Uterus (tissue), 4 donors: ENCODE data around the gene CIAO2B. TPM values are rescaled to one million over a fixed set of nuclear protein-coding genes. Genes with fewer than 3 reads are reported as not detected.
"Not testable (repeated sequence)": the region's sequence is repeated elsewhere in the genome, so short reads cannot be mapped to it uniquely, and the experiment has no call there.

Experiments used
- DNase-seq, 2 donors: peaks; one replicate each; pipeline ENCODE4 v3.0.0-alpha.2; 2019 to 2020
- H3K27ac ChIP-seq, 2 donors: fragments of 200-600 bp; sonication (generic); 1 replicate in 1 of 2; 2 replicates in 1 of 2; pipeline ENCODE4 v1.5.1; 2016 to 2018
- H3K27me3 ChIP-seq, 2 donors: fragments of 200-600 bp; sonication (generic); one replicate each; pipeline ENCODE4 v1.5.1; 2018 to 2019; ENCODE audit warnings: control low read depth in 1 of 2
- H3K36me3 ChIP-seq, 2 donors: fragments of 200-600 bp; sonication (generic); one replicate each; pipeline ENCODE4 v1.5.1; 2019; ENCODE audit warnings: control low read depth in 1 of 2
- H3K4me1 ChIP-seq, 2 donors: fragments of 200-600 bp; sonication (generic); one replicate each; pipeline ENCODE4 v1.5.1; 2018 to 2019; ENCODE audit warnings: control low read depth in 1 of 2
- H3K4me3 ChIP-seq, 2 donors: fragments of 200-600 bp; sonication (generic); 1 replicate in 1 of 2; 2 replicates in 1 of 2; pipeline ENCODE4 v1.5.1; 2018 to 2019; ENCODE audit warnings: mild to moderate bottlenecking in 1 of 2
- H3K9me3 ChIP-seq, 2 donors: fragments of 200-600 bp; sonication (generic); one replicate each; pipeline ENCODE4 v1.5.1; 2019; ENCODE audit warnings: control low read depth in 1 of 2
- CTCF ChIP-seq, 4 experiments: fragments of 200-600 bp in 2 of 4; fragments of 450-650 bp in 2 of 4; sonication (generic) in 2 of 4; IDR thresholded peaks; one replicate each; pipeline ENCODE4 v1.5.1; 2016 to 2019; ENCODE audit warnings: antibody characterized with exemption in 4 of 4, mild to moderate bottlenecking in 2 of 4, moderate library complexity in 1 of 4
- POLR2A ChIP-seq, 2 donors: fragments of 450-650 bp; IDR thresholded peaks; one replicate each; pipeline ENCODE4 v1.6.1; 2016; ENCODE audit warnings: antibody characterized with exemption in 2 of 2, mild to moderate bottlenecking in 1 of 2, moderate library complexity in 1 of 2
- intact Hi-C: fragments of 100-400 bp; cut with DNase I; formaldehyde crosslinking; loops from one replicate; pipeline ENCODE4 v1.15.1; 2023; ENCODE audit warnings: low total_unique reads
- total RNA-seq, 4 donors: library from RNA; depleted of rRNA in 3 of 4; stranded (reverse); fragments of >200 nt in 3 of 4; gene quantifications; one replicate each; pipeline versions ENCODE4 v1.1.0 to v1.2.4, GENCODE V29; 2014 to 2023
- donor health status: DM: yes; HTN: yes; CAD: no.

Gene CIAO2B
- total RNA-seq, 4 donors from 2014 or later = 15.9 to 76.8 (median 74.2) TPM

- Histone ChIP-seq H3K27ac (no peak overlapping the region), H3K4me3 (no peak overlapping the region), H3K27me3 (no peaks in the 10 kb centered on the region), H3K36me3 (no peaks in the 10 kb centered on the region), H3K9me3 (no peaks in the 10 kb centered on the region), H3K4me1 (no peaks in the 10 kb centered on the region)
- TF ChIP-seq CTCF (IDR thresholded peaks at IDR 0.05) (no peak), POLR2A (IDR thresholded peaks at IDR 0.05) (no peak)
- intact Hi-C loops = loop anchor here (5.0 kb wide), 1 partner anchor 181 kb away; the partner anchor contains the start of genes FBXL8 and TRADD
- DNase-seq = no peak
These were observed 42.5 kb upstream of the CIAO2B start for GRCh38 chr16:66976746-66977145.

- Histone ChIP-seq H3K4me3 (no peak overlapping the region), H3K36me3 (no peaks in the 10 kb centered on the region), H3K4me1 (no peaks in the 10 kb centered on the region), H3K9me3 (no peaks in the 10 kb centered on the region), H3K27ac (no peak overlapping the region), H3K27me3 (no peaks in the 10 kb centered on the region)
- intact Hi-C loops = loop anchor here (5.0 kb wide), 1 partner anchor 182 kb away; the partner anchor contains the start of genes FBXL8 and TRADD
- no peak for DNase-seq
- TF ChIP-seq POLR2A (IDR thresholded peaks at IDR 0.05) = no peak
- no peak for TF ChIP-seq CTCF (IDR thresholded peaks at IDR 0.05)
These were observed 41.2 kb upstream of the CIAO2B start for GRCh38 chr16:66975302-66975893.

- H3K4me1 ChIP-seq, H3K4me3 ChIP-seq, H3K36me3 ChIP-seq, H3K27ac ChIP-seq, H3K9me3 ChIP-seq, DNase-seq, H3K27me3 ChIP-seq: not testable (repeated sequence)
- intact Hi-C loops = loop anchor here (5.0 kb wide), 1 partner anchor 182 kb away; the partner anchor contains the start of genes FBXL8 and TRADD
These were observed 40.7 kb upstream of the CIAO2B start for GRCh38 chr16:66974932-66975246.

GRCh38 chr16:66974156-66974931 lies 40.1 kb upstream of the CIAO2B start:
- H3K4me1 ChIP-seq, H3K4me3 ChIP-seq, intact Hi-C loops, DNase-seq, H3K27me3 ChIP-seq, H3K9me3 ChIP-seq, H3K27ac ChIP-seq, H3K36me3 ChIP-seq: not testable (repeated sequence)

GRCh38 chr16:66973716-66974115 lies 39.5 kb upstream of the CIAO2B start:
- H3K4me1 ChIP-seq = no peaks in the 10 kb centered on the region
- no peak for DNase-seq

More at GRCh38 chr16:66973716-66974115, 39.5 kb upstream of the CIAO2B start:
- H3K27ac ChIP-seq = no peak overlapping the region
- no peak overlapping the region for H3K4me3 ChIP-seq
- no peaks in the 10 kb centered on the region for H3K9me3 ChIP-seq
- no peaks in the 10 kb centered on the region for H3K36me3 ChIP-seq
- intact Hi-C loops = no loop called here
- no peaks in the 10 kb centered on the region for H3K27me3 ChIP-seq
- TF ChIP-seq POLR2A (IDR thresholded peaks at IDR 0.05) = no peak
- TF ChIP-seq CTCF (IDR thresholded peaks at IDR 0.05) = no peak
